Fibroblast of gingiva (primary cell): ENCODE data around the gene GALE.

Experiments
- DNase-seq: peaks from one replicate; pipeline ENCODE4 v3.0.0-alpha.2; 2011; ENCODE audit warnings: low read depth

Gene GALE

DNA sequence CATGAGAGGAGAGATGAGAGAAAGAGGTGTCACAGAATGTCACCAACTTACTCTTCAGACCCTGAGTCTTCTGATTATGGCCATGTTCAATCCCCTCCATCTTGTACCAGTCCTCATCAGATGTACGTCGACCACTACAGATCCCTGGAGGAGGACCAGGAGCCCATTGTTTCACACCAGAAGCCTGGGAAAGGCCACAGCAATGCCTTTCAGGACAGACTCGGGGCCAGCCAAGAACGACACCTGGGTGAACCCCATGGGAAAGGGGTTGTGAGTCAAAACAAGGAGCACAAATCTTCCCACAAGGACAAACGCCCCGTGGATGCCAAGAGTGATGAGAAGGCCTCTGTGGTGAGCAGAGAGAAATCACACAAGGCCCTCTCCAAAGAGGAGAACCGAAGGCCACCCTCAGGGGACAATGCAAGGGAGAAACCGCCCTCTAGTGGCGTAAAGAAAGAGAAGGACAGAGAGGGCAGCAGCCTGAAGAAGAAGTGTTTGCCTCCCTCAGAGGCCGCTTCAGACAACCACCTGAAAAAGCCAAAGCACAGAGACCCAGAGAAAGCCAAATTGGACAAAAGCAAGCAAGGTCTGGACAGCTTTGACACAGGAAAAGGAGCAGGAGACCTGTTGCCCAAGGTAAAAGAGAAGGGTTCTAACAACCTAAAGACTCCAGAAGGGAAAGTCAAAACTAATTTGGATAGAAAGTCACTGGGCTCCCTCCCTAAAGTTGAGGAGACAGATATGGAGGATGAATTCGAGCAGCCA, 49.3 kb downstream of the GALE start:
- DNase-seq = peak; percentile 62

GRCh38 chr1:23748016-23748415, 52.5 kb downstream of the GALE start:
- no peak for DNase-seq
